ENCODE results near the gene PRKCG. TPM values are rescaled to one million over a fixed set of nuclear protein-coding genes. Genes with fewer than 3 reads are reported as not detected.

The PRKCG gene
- total and polyA plus RNA-seq, 2 experiments from 2014 or later = 0.18 TPM; not detected in 1

DNA sequence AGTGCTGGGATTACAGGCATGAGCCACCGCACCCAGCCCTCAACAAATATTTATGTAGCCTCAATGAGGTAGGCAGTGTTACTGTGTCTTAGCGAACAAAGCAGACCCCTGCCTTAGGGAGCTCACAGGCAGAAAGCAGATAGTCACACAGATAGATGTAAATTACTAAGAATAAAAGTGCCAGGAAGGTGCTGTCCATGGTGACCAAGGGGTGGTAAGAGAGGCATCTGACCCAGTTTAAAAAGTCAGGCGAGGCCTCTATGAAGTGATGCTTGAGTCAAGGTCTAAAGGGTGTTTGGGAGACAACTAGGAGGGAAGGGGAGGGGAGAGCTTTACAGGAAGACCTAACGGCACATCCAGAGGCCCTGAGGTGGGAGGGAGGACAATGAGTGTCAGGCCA lies 14.7 kb downstream of the PRKCG start:
- H3K27me3 ChIP-seq = peaks cover 22% of the 10 kb centered on the region
- no peaks in the 10 kb centered on the region for H3K9me3 ChIP-seq (ENCODE audit: low read depth)
- H3K79me2 ChIP-seq = no peaks in the 10 kb centered on the region
- H3K4me3 ChIP-seq = no peak overlapping the region
- no peaks in the 10 kb centered on the region for H3K36me3 ChIP-seq (replicated peaks; ENCODE audit: insufficient read depth, low read depth)
- no peak overlapping the region for H3K27ac ChIP-seq
- TF ChIP-seq EZH2 (IDR thresholded peaks at IDR 0.05; ENCODE audit: borderline replicate concordance) (no peak), EZH2phosphoT487 (IDR thresholded peaks at IDR 0.05; ENCODE audit: low read depth, severe bottlenecking, unreplicated experiment) (no peak)
- TF ChIP-seq, protein P1, sequence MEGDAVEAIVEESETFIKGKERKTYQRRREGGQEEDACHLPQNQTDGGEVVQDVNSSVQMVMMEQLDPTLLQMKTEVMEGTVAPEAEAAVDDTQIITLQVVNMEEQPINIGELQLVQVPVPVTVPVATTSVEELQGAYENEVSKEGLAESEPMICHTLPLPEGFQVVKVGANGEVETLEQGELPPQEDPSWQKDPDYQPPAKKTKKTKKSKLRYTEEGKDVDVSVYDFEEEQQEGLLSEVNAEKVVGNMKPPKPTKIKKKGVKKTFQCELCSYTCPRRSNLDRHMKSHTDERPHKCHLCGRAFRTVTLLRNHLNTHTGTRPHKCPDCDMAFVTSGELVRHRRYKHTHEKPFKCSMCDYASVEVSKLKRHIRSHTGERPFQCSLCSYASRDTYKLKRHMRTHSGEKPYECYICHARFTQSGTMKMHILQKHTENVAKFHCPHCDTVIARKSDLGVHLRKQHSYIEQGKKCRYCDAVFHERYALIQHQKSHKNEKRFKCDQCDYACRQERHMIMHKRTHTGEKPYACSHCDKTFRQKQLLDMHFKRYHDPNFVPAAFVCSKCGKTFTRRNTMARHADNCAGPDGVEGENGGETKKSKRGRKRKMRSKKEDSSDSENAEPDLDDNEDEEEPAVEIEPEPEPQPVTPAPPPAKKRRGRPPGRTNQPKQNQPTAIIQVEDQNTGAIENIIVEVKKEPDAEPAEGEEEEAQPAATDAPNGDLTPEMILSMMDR (IDR thresholded peaks at IDR 0.05; ENCODE audit: poor library complexity) = no peak
- no peak overlapping the region for H3K4me2 ChIP-seq
- H4K20me1 ChIP-seq (ENCODE audit: insufficient read depth, poor library complexity, severe bottlenecking) = no peaks in the 10 kb centered on the region
- H3K4me1 ChIP-seq (ENCODE audit: insufficient read depth) = no peaks in the 10 kb centered on the region
- no peak overlapping the region for H2AFZ ChIP-seq
- no peaks in the 10 kb centered on the region for H3K9me2 ChIP-seq (replicated peaks; ENCODE audit: insufficient read depth)
- no peak for DNase-seq (ENCODE audit: low spot score)
- WGBS (ENCODE audit: low lambda C conversion rate, missing lambda C conversion rate) = 47% methylated on average over 4 of the region's 4 CpGs

DNA sequence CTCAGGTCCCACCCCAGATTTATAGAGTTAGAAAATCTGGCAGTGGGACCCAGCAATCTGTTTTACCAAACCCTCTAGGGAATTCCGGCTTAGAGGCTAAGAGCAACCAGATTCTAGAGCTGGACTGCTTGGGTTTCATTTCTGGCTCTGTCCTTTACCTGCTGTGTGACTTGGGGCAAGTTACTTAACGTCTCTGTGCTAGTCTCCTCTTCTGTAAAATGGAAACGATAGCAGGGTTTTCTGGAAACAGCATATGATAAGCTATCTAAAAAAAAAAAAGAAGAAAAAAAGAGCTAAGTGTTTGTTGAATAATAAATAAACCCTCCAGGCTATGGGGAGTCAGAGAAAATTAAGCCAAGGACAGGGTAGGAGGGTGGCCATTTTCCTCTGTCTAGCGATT lies 15.5 kb downstream of the PRKCG start:
- WGBS (ENCODE audit: low lambda C conversion rate, missing lambda C conversion rate) = 65% methylated on average over 4 of the region's 4 CpGs
- Histone ChIP-seq H3K36me3 (replicated peaks; ENCODE audit: insufficient read depth, low read depth) (no peaks in the 10 kb centered on the region), H3K4me3 (no peak overlapping the region), H3K79me2 (no peaks in the 10 kb centered on the region), H2AFZ (no peak overlapping the region), H3K9me2 (replicated peaks; ENCODE audit: insufficient read depth) (no peaks in the 10 kb centered on the region), H3K4me1 (ENCODE audit: insufficient read depth) (no peaks in the 10 kb centered on the region), H4K20me1 (ENCODE audit: insufficient read depth, poor library complexity, severe bottlenecking) (no peaks in the 10 kb centered on the region), H3K27me3 (peaks cover 22% of the 10 kb centered on the region), H3K27ac (no peak overlapping the region), H3K4me2 (no peak overlapping the region), H3K9me3 (ENCODE audit: low read depth) (no peaks in the 10 kb centered on the region)
- no peak for TF ChIP-seq EZH2 (IDR thresholded peaks at IDR 0.05; ENCODE audit: borderline replicate concordance)
- TF ChIP-seq EZH2phosphoT487 (IDR thresholded peaks at IDR 0.05; ENCODE audit: low read depth, severe bottlenecking, unreplicated experiment) = no peak
- TF ChIP-seq, protein P1 (IDR thresholded peaks at IDR 0.05; ENCODE audit: poor library complexity) = no peak
- no peak for DNase-seq (ENCODE audit: low spot score)

DNA sequence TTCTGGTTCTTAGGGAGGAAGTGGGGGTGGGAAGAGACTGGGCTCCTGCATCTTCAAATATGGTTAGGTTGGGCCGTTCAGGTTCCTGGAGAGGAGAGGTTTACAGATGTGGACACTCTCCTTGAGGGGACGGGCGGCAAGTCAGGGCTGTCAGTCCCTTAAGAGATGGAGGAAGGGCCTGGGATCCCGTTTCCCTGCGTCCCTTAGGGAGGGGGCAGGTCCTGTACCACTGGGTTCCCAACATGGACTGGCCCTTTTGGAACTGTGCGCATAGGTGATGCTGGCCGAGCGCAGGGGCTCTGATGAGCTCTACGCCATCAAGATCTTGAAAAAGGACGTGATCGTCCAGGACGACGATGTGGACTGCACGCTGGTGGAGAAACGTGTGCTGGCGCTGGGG lies 16.2 kb downstream of the PRKCG start:
- H3K9me3 ChIP-seq (ENCODE audit: low read depth) = no peaks in the 10 kb centered on the region
- H2AFZ ChIP-seq = no peak overlapping the region
- H3K4me2 ChIP-seq = no peak overlapping the region
- H3K79me2 ChIP-seq = no peaks in the 10 kb centered on the region
- peaks cover 22% of the 10 kb centered on the region for H3K27me3 ChIP-seq
- no peaks in the 10 kb centered on the region for H3K36me3 ChIP-seq (replicated peaks; ENCODE audit: insufficient read depth, low read depth)
- no peaks in the 10 kb centered on the region for H4K20me1 ChIP-seq (ENCODE audit: insufficient read depth, poor library complexity, severe bottlenecking)
- TF ChIP-seq, protein P1 (IDR thresholded peaks at IDR 0.05; ENCODE audit: poor library complexity) = no peak
- TF ChIP-seq EZH2 (IDR thresholded peaks at IDR 0.05; ENCODE audit: borderline replicate concordance) = no peak
- no peak for TF ChIP-seq EZH2phosphoT487 (IDR thresholded peaks at IDR 0.05; ENCODE audit: low read depth, severe bottlenecking, unreplicated experiment)
- H3K4me1 ChIP-seq (ENCODE audit: insufficient read depth) = no peaks in the 10 kb centered on the region
- no peak overlapping the region for H3K27ac ChIP-seq
- DNase-seq (ENCODE audit: low spot score) = no peak
- no peaks in the 10 kb centered on the region for H3K9me2 ChIP-seq (replicated peaks; ENCODE audit: insufficient read depth)
- no peak overlapping the region for H3K4me3 ChIP-seq
- 10% methylated on average over 16 of the region's 16 CpGs for WGBS (ENCODE audit: low lambda C conversion rate, missing lambda C conversion rate)

Measured in hepatocyte (in vitro differentiated cells).